Activated CD4-positive, alpha-beta T cell treated with anti-CD3 and anti-CD28 coated beads, Interleukin-2, amount 10 ng/mL, durations not matched to agents 24 days and 14 days (primary cell): ENCODE data around the gene PRR22. TPM values are rescaled to one million over a fixed set of nuclear protein-coding genes. Genes with fewer than 3 reads are reported as not detected.
"Not testable (repeated sequence)": the region's sequence is repeated elsewhere in the genome, so short reads cannot be mapped to it uniquely, and the experiment has no call there.

Experiments used
- DNase-seq: peaks from one replicate; pipeline ENCODE4 v3.0.0; 2022
- H3K27ac Mint-ChIP-seq: one replicate; pipeline ENCODE4 v1.8.0; 2022; ENCODE audit warnings: mild to moderate bottlenecking, mixed read lengths
- H3K27me3 Mint-ChIP-seq: one replicate; pipeline ENCODE4 v1.8.0; 2022; ENCODE audit warnings: mixed read lengths
- H3K36me3 Mint-ChIP-seq: one replicate; pipeline ENCODE4 v1.8.0; 2022; ENCODE audit warnings: low read depth, mild to moderate bottlenecking, mixed read lengths
- H3K4me1 Mint-ChIP-seq: one replicate; pipeline ENCODE4 v1.8.0; 2021; ENCODE audit warnings: mixed read lengths
- H3K4me3 Mint-ChIP-seq: one replicate; pipeline ENCODE4 v1.8.0; 2022; ENCODE audit warnings: mild to moderate bottlenecking, moderate library complexity, mixed read lengths
- H3K9me3 Mint-ChIP-seq: one replicate; pipeline ENCODE4 v1.8.0; 2021; ENCODE audit warnings: mixed read lengths
- intact Hi-C: fragments of 100-400 bp; cut with micrococcal nuclease; formaldehyde crosslinking; loops from one replicate; pipeline ENCODE4 v1.15.1; 2023
- total RNA-seq: library from RNA; stranded (reverse); gene quantifications from 2 replicates; pipeline ENCODE4 v1.2.3, GENCODE V29; 2022

The PRR22 gene
- total RNA-seq, 1 donor from 2014 or later = 6.7 TPM

- H3K36me3 Mint-ChIP-seq = peaks cover 25% of the 10 kb centered on the region
- H3K4me1 Mint-ChIP-seq = peaks cover 12% of the 10 kb centered on the region
- no peak for DNase-seq
- peaks cover 3% of the 10 kb centered on the region for H3K9me3 Mint-ChIP-seq
- intact Hi-C loops = loop anchor here (5.0 kb wide), 1 partner anchor 170 kb away; the partner anchor contains the start of genes SAFB and SAFB2
- no peak overlapping the region for H3K27ac Mint-ChIP-seq
- no peak overlapping the region for H3K4me3 Mint-ChIP-seq
- H3K27me3 Mint-ChIP-seq = no peaks in the 10 kb centered on the region
Measured at GRCh38 chr19:5792224-5792623, 7.7 kb upstream of the PRR22 start.

GRCh38 chr19:5790559-5791520, 6.3 kb upstream of the PRR22 start, which contains the start of gene DUS3L:
Gene DUS3L (minus strand): TSS chr19:5791163. CDS start chr19:5791141, 22 bp downstream.
- H3K27ac Mint-ChIP-seq = peak within 1 kb of the TSS; percentile 100
- H3K9me3 Mint-ChIP-seq = peaks cover 3% of the 10 kb centered on the region
- peaks cover 39% of the 10 kb centered on the region for H3K36me3 Mint-ChIP-seq
- H3K27me3 Mint-ChIP-seq = no peaks in the 10 kb centered on the region
- peak within 1 kb of the TSS; percentile 96 for H3K4me3 Mint-ChIP-seq
- H3K4me1 Mint-ChIP-seq = peaks cover 12% of the 10 kb centered on the region
- intact Hi-C loops = loop anchor here (1.0 to 5.0 kb wide), 8 partner anchors 13 to 1000 kb away; partner anchors contain the start of genes CATSPERD, FEM1A, LONP1 and MICOS13
- peak; percentile 98 for DNase-seq

GRCh38 chr19:5789886-5790558, 5.5 kb upstream of the PRR22 start:
- Mint-ChIP-seq H3K9me3 (peaks cover 3% of the 10 kb centered on the region), H3K36me3 (peaks cover 42% of the 10 kb centered on the region), H3K27me3 (no peaks in the 10 kb centered on the region), H3K4me1 (peaks cover 12% of the 10 kb centered on the region), H3K4me3 (peak overlapping the region; percentile 96), H3K27ac (peak overlapping the region; percentile 100)
- intact Hi-C loops = loop anchor here (1.0 to 5.0 kb wide), 7 partner anchors 38 to 999 kb away; partner anchors contain the start of genes CATSPERD, FEM1A, LONP1 and MICOS13
- peak; percentile 65 for DNase-seq

- H3K4me1 Mint-ChIP-seq = peaks cover 12% of the 10 kb centered on the region
- H3K4me3 Mint-ChIP-seq = peak overlapping the region; percentile 96
- H3K9me3 Mint-ChIP-seq = peaks cover 3% of the 10 kb centered on the region
Measured at GRCh38 chr19:5789351-5789761, 4.8 kb upstream of the PRR22 start.

GRCh38 chr19:5788422-5788821, 3.9 kb upstream of the PRR22 start:
- Mint-ChIP-seq H3K4me1 (peaks cover 12% of the 10 kb centered on the region), H3K27me3 (no peaks in the 10 kb centered on the region), H3K4me3 (no peak overlapping the region), H3K9me3 (peaks cover 3% of the 10 kb centered on the region), H3K27ac (no peak overlapping the region), H3K36me3 (peaks cover 46% of the 10 kb centered on the region)
- intact Hi-C loops = no loop called here
- DNase-seq = no peak

More at GRCh38 chr19:5789351-5789761, 4.8 kb upstream of the PRR22 start:
- Mint-ChIP-seq H3K36me3 (peaks cover 42% of the 10 kb centered on the region), H3K27me3 (no peaks in the 10 kb centered on the region), H3K27ac (no peak overlapping the region)
- no peak for DNase-seq
- intact Hi-C loops = no loop called here

GRCh38 chr19:5787409-5788182, 3.0 kb upstream of the PRR22 start:
- no peak for DNase-seq
- Mint-ChIP-seq H3K4me3 (no peak overlapping the region), H3K4me1 (peaks cover 12% of the 10 kb centered on the region), H3K9me3 (peaks cover 3% of the 10 kb centered on the region), H3K36me3 (peaks cover 46% of the 10 kb centered on the region), H3K27me3 (no peaks in the 10 kb centered on the region), H3K27ac (no peak overlapping the region)
- intact Hi-C loops = no loop called here

- peaks cover 46% of the 10 kb centered on the region for H3K36me3 Mint-ChIP-seq
- peaks cover 3% of the 10 kb centered on the region for H3K9me3 Mint-ChIP-seq
- no peak overlapping the region for H3K27ac Mint-ChIP-seq
- no peak for DNase-seq
- intact Hi-C loops = no loop called here
- no peaks in the 10 kb centered on the region for H3K27me3 Mint-ChIP-seq
- H3K4me1 Mint-ChIP-seq = peaks cover 12% of the 10 kb centered on the region
- no peak overlapping the region for H3K4me3 Mint-ChIP-seq
Measured at GRCh38 chr19:5786593-5787408, 2.3 kb upstream of the PRR22 start.

- H3K36me3 Mint-ChIP-seq = peaks cover 41% of the 10 kb centered on the region
- H3K27me3 Mint-ChIP-seq = no peaks in the 10 kb centered on the region
- DNase-seq = no peak
- no peak overlapping the region for H3K4me3 Mint-ChIP-seq
- H3K9me3 Mint-ChIP-seq = no peaks in the 10 kb centered on the region
- H3K4me1 Mint-ChIP-seq = peaks cover 6% of the 10 kb centered on the region
- intact Hi-C loops = no loop called here
- no peak overlapping the region for H3K27ac Mint-ChIP-seq
Measured at GRCh38 chr19:5785423-5785822, 877 bp upstream of the PRR22 start.

GRCh38 chr19:5782945-5783919, 1.3 kb downstream of the PRR22 start:
- DNase-seq = no peak
- no peaks in the 10 kb centered on the region for H3K9me3 Mint-ChIP-seq
- no peaks in the 10 kb centered on the region for H3K27me3 Mint-ChIP-seq
- H3K4me1 Mint-ChIP-seq = no peaks in the 10 kb centered on the region
- no peak overlapping the region for H3K27ac Mint-ChIP-seq
- H3K4me3 Mint-ChIP-seq = no peak overlapping the region
- H3K36me3 Mint-ChIP-seq = peaks cover 25% of the 10 kb centered on the region
- intact Hi-C loops = no loop called here

- Mint-ChIP-seq H3K27ac (no peak overlapping the region), H3K4me1 (no peaks in the 10 kb centered on the region), H3K9me3 (no peaks in the 10 kb centered on the region), H3K36me3 (peaks cover 21% of the 10 kb centered on the region), H3K4me3 (no peak overlapping the region), H3K27me3 (no peaks in the 10 kb centered on the region)
- intact Hi-C loops = no loop called here
- no peak for DNase-seq
Measured at GRCh38 chr19:5782322-5782721, 2.2 kb downstream of the PRR22 start.

- H3K36me3 Mint-ChIP-seq, H3K4me1 Mint-ChIP-seq, intact Hi-C loops, H3K27ac Mint-ChIP-seq, DNase-seq, H3K27me3 Mint-ChIP-seq, H3K4me3 Mint-ChIP-seq, H3K9me3 Mint-ChIP-seq: not testable (repeated sequence)
Measured at GRCh38 chr19:5780916-5781315, 3.6 kb downstream of the PRR22 start.

GRCh38 chr19:5778402-5778801, 6.1 kb downstream of the PRR22 start:
- no peak for DNase-seq
- no peak overlapping the region for H3K4me3 Mint-ChIP-seq
- no peaks in the 10 kb centered on the region for H3K9me3 Mint-ChIP-seq
- no peak overlapping the region for H3K27ac Mint-ChIP-seq
- no peaks in the 10 kb centered on the region for H3K36me3 Mint-ChIP-seq
- H3K27me3 Mint-ChIP-seq = no peaks in the 10 kb centered on the region
- no peaks in the 10 kb centered on the region for H3K4me1 Mint-ChIP-seq
- intact Hi-C loops = no loop called here
